Esophagus squamous epithelium (tissue), 5 donors: ENCODE data around the gene CYTIP. TPM values are rescaled to one million over a fixed set of nuclear protein-coding genes. Genes with fewer than 3 reads are reported as not detected.
"Not testable (repeated sequence)": the region's sequence is repeated elsewhere in the genome, so short reads cannot be mapped to it uniquely, and the experiment has no call there.

ENCODE experiments used
- DNase-seq: peaks from one replicate; lab custom pipeline; 2025; lab: John Stamatoyannopoulos, UW
- H3K27ac ChIP-seq, 4 donors: fragments of 200-600 bp; sonication (generic); one replicate each; pipeline ENCODE4 v1.5.1; 2016 to 2019; ENCODE audit warnings: mild to moderate bottlenecking in 1 of 4
- H3K27me3 ChIP-seq, 4 donors: fragments of 200-600 bp; sonication (generic); 1 replicate in 3 of 4; 2 replicates in 1 of 4; pipeline versions ENCODE4 v1.5.1 to v1.6.0; 2017 to 2021; ENCODE audit warnings: antibody characterized with exemption in 1 of 4
- H3K36me3 ChIP-seq, 3 donors: fragments of 200-600 bp; sonication (generic); one replicate each; pipeline ENCODE4 v1.5.1; 2016 to 2019
- H3K4me1 ChIP-seq, 3 donors: fragments of 200-600 bp; sonication (generic); one replicate each; pipeline ENCODE4 v1.5.1; 2017 to 2019
- H3K4me3 ChIP-seq, 4 donors: fragments of 200-600 bp; sonication (generic); 1 replicate in 3 of 4; 2 replicates in 1 of 4; pipeline ENCODE4 v1.5.1; 2016 to 2019; ENCODE audit warnings: mild to moderate bottlenecking in 2 of 4, moderate library complexity in 1 of 4
- H3K9me3 ChIP-seq, 3 donors: fragments of 200-600 bp; sonication (generic); one replicate each; pipeline ENCODE4 v1.5.1; 2016 to 2019
- CTCF ChIP-seq, 6 experiments: fragments of 450-650 bp in 4 of 6; fragments of 200-600 bp in 2 of 6; sonication (generic) in 2 of 6; IDR thresholded peaks; one replicate each; pipeline ENCODE4 v1.5.1; 2016 to 2019; ENCODE audit warnings: antibody characterized with exemption in 6 of 6, mild to moderate bottlenecking in 4 of 6, moderate library complexity in 4 of 6
- POLR2A ChIP-seq, 4 donors: fragments of 450-650 bp; IDR thresholded peaks; one replicate each; pipeline ENCODE4 v1.6.1; 2017; ENCODE audit warnings: antibody characterized with exemption in 4 of 4, mild to moderate bottlenecking in 4 of 4, moderate library complexity in 3 of 4
- WGBS, 2 donors: methylation state at CpG; one replicate each; pipeline ENCODE4 v1.1.5; 2018; 5-methylcytosine and 5-hydroxymethylcytosine counted together
- intact Hi-C: fragments of 100-400 bp; cut with DNase I; formaldehyde crosslinking; loops from one replicate; pipeline ENCODE4 v1.15.0; 2022
- total RNA-seq, 4 donors: library from RNA; depleted of rRNA; stranded (reverse); fragments of >200 nt; gene quantifications; one replicate each; pipeline ENCODE4 v1.1.0, GENCODE V29; 2016
- donor health status: DM: yes; HTN: yes; CAD: no.

The CYTIP gene
- total RNA-seq, 4 donors from 2014 or later = 3.2 to 12.4 (median 3.6) TPM

- no peak for DNase-seq
- Histone ChIP-seq H3K9me3 (no peaks in the 10 kb centered on the region), H3K4me3 (no peak overlapping the region), H3K27me3 (no peaks in the 10 kb centered on the region), H3K4me1 (no peaks in the 10 kb centered on the region), H3K27ac (peak overlapping the region in 1 of 4 donors; percentile 62), H3K36me3 (no peaks in the 10 kb centered on the region)
- 80 to 87% methylated on average over 12 to 13 of the region's 13 CpGs for WGBS, 2 donors
- intact Hi-C loops = no loop called here
- no peak for TF ChIP-seq POLR2A (IDR thresholded peaks at IDR 0.05)
- no peak for TF ChIP-seq CTCF (IDR thresholded peaks at IDR 0.05)
These were observed 28.2 kb downstream of the CYTIP start for GRCh38 chr2:157415591-157416101.

- DNase-seq = no peak
- intact Hi-C loops = no loop called here
- 56 to 65% methylated on average over 1 of the region's 1 CpG for WGBS, 2 donors
- Histone ChIP-seq H3K27ac (peak overlapping the region in 3 of 4 donors; percentile 21 to 57 (median 33)), H3K4me3 (no peak overlapping the region), H3K27me3 (no peaks in the 10 kb centered on the region), H3K9me3 (no peaks in the 10 kb centered on the region), H3K36me3 (no peaks in the 10 kb centered on the region), H3K4me1 (no peaks in the 10 kb centered on the region)
- TF ChIP-seq POLR2A (IDR thresholded peaks at IDR 0.05) = no peak
- no peak for TF ChIP-seq CTCF (IDR thresholded peaks at IDR 0.05)
These were observed 29.8 kb downstream of the CYTIP start for GRCh38 chr2:157414050-157414449.

GRCh38 chr2:157413326-157414035, 30.4 kb downstream of the CYTIP start:
- Histone ChIP-seq H3K4me3 (no peak overlapping the region), H3K36me3 (no peaks in the 10 kb centered on the region), H3K9me3 (no peaks in the 10 kb centered on the region), H3K4me1 (no peaks in the 10 kb centered on the region), H3K27ac (peak overlapping the region in 3 of 4 donors; percentile 21 to 57 (median 33)), H3K27me3 (no peaks in the 10 kb centered on the region)
- intact Hi-C loops = no loop called here
- TF ChIP-seq POLR2A (IDR thresholded peaks at IDR 0.05) = peak in 1 of 4 donors; percentile 41
- no peak for TF ChIP-seq CTCF (IDR thresholded peaks at IDR 0.05)
- 53 to 63% methylated on average over 4 of the region's 4 CpGs for WGBS, 2 donors
- no peak for DNase-seq

- WGBS, 2 donors = 86 to 94% methylated on average over 3 of the region's 3 CpGs
- H3K4me3 ChIP-seq = no peak overlapping the region
- H3K4me1 ChIP-seq = no peaks in the 10 kb centered on the region
- no peaks in the 10 kb centered on the region for H3K36me3 ChIP-seq
- no peaks in the 10 kb centered on the region for H3K9me3 ChIP-seq
- no peak for DNase-seq
- no peak overlapping the region for H3K27ac ChIP-seq
- H3K27me3 ChIP-seq = no peaks in the 10 kb centered on the region
- intact Hi-C loops = no loop called here
- no peak for TF ChIP-seq CTCF (IDR thresholded peaks at IDR 0.05)
- TF ChIP-seq POLR2A (IDR thresholded peaks at IDR 0.05) = no peak
These were observed 32.1 kb downstream of the CYTIP start for GRCh38 chr2:157411624-157412336.

- H3K27ac ChIP-seq, H3K4me1 ChIP-seq, H3K4me3 ChIP-seq, DNase-seq, H3K27me3 ChIP-seq, H3K9me3 ChIP-seq, H3K36me3 ChIP-seq, intact Hi-C loops: not testable (repeated sequence)
These were observed 38.5 kb downstream of the CYTIP start for GRCh38 chr2:157405398-157405797.
